Endothelial cell of umbilical vein (primary cell): ENCODE results near the gene ANKS1B. TPM values are rescaled to one million over a fixed set of nuclear protein-coding genes. Genes with fewer than 3 reads are reported as not detected.

ENCODE experiments used
- BruUV-seq: library from RNA; stranded (reverse); fragments of 400-500 nt; replicated peaks from 2 replicates; lab custom pipeline; 2021; lab: Mats Ljungman, UMichigan
- CTCF ChIA-PET: fragments of 300-600, 350-600 bp; sonication (Branson Sonifier 250); formaldehyde crosslinking; loops from one replicate; lab custom pipeline; 2021; ENCODE audit warnings: antibody characterized with exemption, inconsistent platforms; lab: Charles Lee
- POLR2A ChIA-PET: fragments of 300-600, 350-600 bp; sonication (Branson Sonifier 250); formaldehyde crosslinking; loops from one replicate; lab custom pipeline; 2021; ENCODE audit warnings: antibody characterized with exemption, inconsistent platforms; lab: Charles Lee
- DNase-seq: peaks from one replicate; pipeline ENCODE4 v3.0.0-alpha.2; 2011; ENCODE audit warnings: low read depth, low spot score
- FAIRE-seq: peaks from 2 replicates; lab custom pipeline; 2011; peaks lifted over from hg19 to GRCh38; lab: Jason Lieb, UNC
- H2AFZ ChIP-seq: 2 replicates; pipeline ENCODE4 v1.6.0; 2012; ENCODE audit warnings: low read depth, low read length, control low read depth, inconsistent platforms
- H3K27ac ChIP-seq: 2 replicates; pipeline ENCODE4 v1.5.1; 2011; ENCODE audit warnings: low read depth, mild to moderate bottlenecking, control low read depth, low read length, moderate library complexity; ENCODE audit not compliant: insufficient read depth
- H3K27me3 ChIP-seq, 2 experiments: 2 replicates each; pipeline versions ENCODE4 v1.6.0 to v1.6.1; 2011; ENCODE audit warnings: low read length in 2 of 2, mixed read lengths in 1 of 2; ENCODE audit not compliant: control insufficient read depth in 2 of 2, insufficient read depth in 2 of 2
- H3K36me3 ChIP-seq, 2 experiments: 2 replicates in 1 of 2; 3 replicates in 1 of 2; pipeline ENCODE4 v1.5.1; 2011; ENCODE audit warnings: low read length in 2 of 2, mild to moderate bottlenecking in 1 of 2, moderate library complexity in 1 of 2; ENCODE audit not compliant: control insufficient read depth in 2 of 2, insufficient read depth in 2 of 2; ENCODE audit errors: extremely low read depth in 1 of 2
- H3K4me1 ChIP-seq: 3 replicates; pipeline ENCODE4 v1.5.1; 2011; ENCODE audit warnings: mild to moderate bottlenecking, low read length; ENCODE audit not compliant: control insufficient read depth, insufficient read depth; ENCODE audit errors: extremely low read depth
- H3K4me2 ChIP-seq: 2 replicates; pipeline ENCODE4 v1.6.1; 2011; ENCODE audit warnings: low read length, control low read depth, mixed read lengths; ENCODE audit not compliant: insufficient read depth
- H3K4me3 ChIP-seq, 3 experiments: fragments of 200-600 bp in 1 of 3; sonication (generic), shearing (Covaris generic) in 1 of 3; replicated peaks in 1 of 3; 2 replicates each; pipeline ENCODE4 v1.5.1; 2011 to 2016; ENCODE audit warnings: control low read depth in 3 of 3, low read length in 3 of 3, mild to moderate bottlenecking in 2 of 3, inconsistent platforms in 1 of 3, low read depth in 1 of 3, moderate library complexity in 1 of 3; ENCODE audit not compliant: insufficient read depth in 1 of 3
- H3K79me2 ChIP-seq: 2 replicates; pipeline ENCODE4 v1.6.0; 2012; ENCODE audit warnings: low read length, inconsistent platforms; ENCODE audit not compliant: control insufficient read depth, insufficient read depth
- H3K9ac ChIP-seq: replicated peaks from 2 replicates; pipeline ENCODE3; 2011; ENCODE audit warnings: low read length, control low read depth; ENCODE audit not compliant: insufficient read depth; ENCODE audit errors: extremely low read depth
- H3K9me1 ChIP-seq: replicated peaks from 3 replicates; pipeline ENCODE4 v1.6.0; 2011; ENCODE audit warnings: mild to moderate bottlenecking, low read length; ENCODE audit not compliant: control insufficient read depth, insufficient read depth; ENCODE audit errors: extremely low read depth
- H3K9me3 ChIP-seq: replicated peaks from 2 replicates; pipeline ENCODE4 v1.5.1; 2012; ENCODE audit warnings: low read length, inconsistent platforms; ENCODE audit not compliant: control insufficient read depth, insufficient read depth
- H4K20me1 ChIP-seq: replicated peaks from 2 replicates; pipeline ENCODE3; 2011; ENCODE audit warnings: mild to moderate bottlenecking, low read length; ENCODE audit not compliant: control insufficient read depth, insufficient read depth; ENCODE audit errors: extremely low read depth
- EZH2 ChIP-seq: IDR thresholded peaks from 2 replicates; pipeline ENCODE4 v1.6.1; 2012; ENCODE audit warnings: borderline replicate concordance, low read depth, mild to moderate bottlenecking, moderate library complexity, low read length, inconsistent platforms; ENCODE audit not compliant: severe bottlenecking
- FOS ChIP-seq: IDR thresholded peaks from 2 replicates; pipeline ENCODE4 v1.6.1; 2011; ENCODE audit warnings: mild to moderate bottlenecking, low read length, moderate library complexity, borderline replicate concordance; ENCODE audit not compliant: insufficient read depth
- GATA2 ChIP-seq: IDR thresholded peaks from 2 replicates; pipeline ENCODE4 v1.7.0; 2011; ENCODE audit warnings: low read depth, mild to moderate bottlenecking, moderate library complexity, mixed read lengths, low read length; ENCODE audit not compliant: insufficient read length, insufficient read depth
- JUN ChIP-seq: IDR thresholded peaks from 2 replicates; pipeline ENCODE4 v1.6.1; 2011; ENCODE audit warnings: borderline replicate concordance, low read depth; ENCODE audit not compliant: insufficient read length, insufficient read depth
- MYC ChIP-seq: IDR thresholded peaks from one replicate; pipeline ENCODE4 v1.6.1; 2011; ENCODE audit warnings: mild to moderate bottlenecking, low read depth, low read length
- POLR2A ChIP-seq: IDR thresholded peaks from 2 replicates; pipeline ENCODE4 v1.6.1; 2012; ENCODE audit warnings: low read depth, mild to moderate bottlenecking, control low read depth, low read length
- POLR2AphosphoS5 ChIP-seq: IDR thresholded peaks from 2 replicates; pipeline ENCODE4 v1.6.1; 2012; ENCODE audit warnings: low read depth, mild to moderate bottlenecking, control low read depth, low read length, moderate library complexity; ENCODE audit not compliant: insufficient read depth
- dilution Hi-C: fragments of 300-500 bp; cut with MboI; formaldehyde crosslinking; loops from one replicate; pipeline ENCODE4 v1.15.0; 2019; ENCODE audit warnings: low sequenced_read_pairs; ENCODE audit not compliant: extremely low pct_ligation_motif_present
- intact Hi-C: fragments of 100-400 bp; cut with micrococcal nuclease; formaldehyde crosslinking; loops from one replicate; pipeline ENCODE4 v1.10.0; 2022
- polyA plus RNA-seq, 4 experiments: library from polyadenylated mRNA; depleted of rRNA in 3 of 4; stranded (reverse) in 3 of 4; unstranded in 1 of 4; fragments of >200 nt; gene quantifications; 2 replicates each; pipeline versions ENCODE4 v1.2.1 to v1.2.3, GENCODE V29; 2011 to 2012; ENCODE audit warnings: missing spikeins in 1 of 4
- total RNA-seq: library from RNA; stranded (reverse); gene quantifications from 2 replicates; pipeline ENCODE4 v1.2.3, GENCODE V29; 2021
- TF ChIP-seq, protein P1 (sequence below), 2 donors: IDR thresholded peaks; 1 replicate in 1 of 2; 2 replicates in 1 of 2; pipeline ENCODE4 v1.5.1; 2011; ENCODE audit warnings: low read length in 2 of 2, mild to moderate bottlenecking in 2 of 2, moderate library complexity in 2 of 2, control low read depth in 1 of 2, inconsistent platforms in 1 of 2, low read depth in 1 of 2; ENCODE audit not compliant: insufficient read depth in 1 of 2; ENCODE audit errors: extremely low read depth in 1 of 2
- TF ChIP-seq, protein P2 (sequence below): IDR thresholded peaks from 2 replicates; pipeline ENCODE4 v1.6.1; 2011; ENCODE audit not compliant: insufficient read depth, insufficient read length

The ANKS1B gene
- total and polyA plus RNA-seq, 2 donors (not counting 3 experiments of a cell fraction or from before 2014, with no cell fraction given), result 0.15 to 0.38 TPM

DNA sequence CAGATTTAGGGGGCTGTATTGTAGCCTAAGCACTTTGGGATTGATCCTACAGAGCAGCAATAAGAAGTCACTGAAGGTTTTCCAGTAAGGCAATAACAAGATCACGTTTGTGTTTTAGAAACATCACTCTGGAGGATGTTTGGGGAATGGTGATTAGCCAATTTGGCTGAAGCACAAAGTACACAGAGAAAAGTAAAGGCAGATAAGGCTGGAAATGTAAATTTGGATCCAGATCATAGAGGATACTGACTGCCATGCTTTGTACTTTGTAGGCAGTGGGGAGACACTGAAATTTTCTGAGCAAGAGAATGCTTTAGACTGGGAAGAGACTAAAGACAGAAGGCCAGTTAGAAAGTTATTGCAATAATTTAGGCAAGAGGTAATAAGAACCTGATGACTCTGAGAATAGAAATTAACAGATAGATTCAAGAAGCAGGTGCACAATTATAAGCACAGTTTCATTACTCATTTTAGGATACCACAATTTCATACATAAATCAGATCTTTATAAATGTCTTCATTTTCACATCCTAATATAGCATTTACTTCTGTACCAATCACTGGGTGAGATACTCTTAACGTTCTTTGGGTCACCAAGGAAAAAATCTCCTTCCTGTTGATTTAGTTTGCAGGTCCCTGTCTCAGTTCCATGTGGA is 651.7 kb downstream of the ANKS1B start:
- BruUV-seq, result no TSS peak
- dilution Hi-C loops, result no loop called here
- Histone ChIP-seq H3K9me1 (no peaks in the 10 kb centered on the region), H4K20me1 (no peaks in the 10 kb centered on the region), H3K4me2 (no peak overlapping the region), H3K4me3 (no peak overlapping the region), H3K27me3 (no peaks in the 10 kb centered on the region), H3K36me3 (no peaks in the 10 kb centered on the region), H3K9me3 (peaks cover 2% of the 10 kb centered on the region), H3K27ac (no peak overlapping the region), H3K4me1 (no peaks in the 10 kb centered on the region), H2AFZ (no peak overlapping the region), H3K79me2 (no peaks in the 10 kb centered on the region), H3K9ac (no peak overlapping the region)
- CTCF ChIA-PET, result no interaction called here
- TF ChIP-seq GATA2 (no peak), JUN (no peak), POLR2AphosphoS5 (no peak), FOS (no peak), EZH2 (no peak), MYC (no peak), POLR2A (no peak)
- TF ChIP-seq, protein P1, sequence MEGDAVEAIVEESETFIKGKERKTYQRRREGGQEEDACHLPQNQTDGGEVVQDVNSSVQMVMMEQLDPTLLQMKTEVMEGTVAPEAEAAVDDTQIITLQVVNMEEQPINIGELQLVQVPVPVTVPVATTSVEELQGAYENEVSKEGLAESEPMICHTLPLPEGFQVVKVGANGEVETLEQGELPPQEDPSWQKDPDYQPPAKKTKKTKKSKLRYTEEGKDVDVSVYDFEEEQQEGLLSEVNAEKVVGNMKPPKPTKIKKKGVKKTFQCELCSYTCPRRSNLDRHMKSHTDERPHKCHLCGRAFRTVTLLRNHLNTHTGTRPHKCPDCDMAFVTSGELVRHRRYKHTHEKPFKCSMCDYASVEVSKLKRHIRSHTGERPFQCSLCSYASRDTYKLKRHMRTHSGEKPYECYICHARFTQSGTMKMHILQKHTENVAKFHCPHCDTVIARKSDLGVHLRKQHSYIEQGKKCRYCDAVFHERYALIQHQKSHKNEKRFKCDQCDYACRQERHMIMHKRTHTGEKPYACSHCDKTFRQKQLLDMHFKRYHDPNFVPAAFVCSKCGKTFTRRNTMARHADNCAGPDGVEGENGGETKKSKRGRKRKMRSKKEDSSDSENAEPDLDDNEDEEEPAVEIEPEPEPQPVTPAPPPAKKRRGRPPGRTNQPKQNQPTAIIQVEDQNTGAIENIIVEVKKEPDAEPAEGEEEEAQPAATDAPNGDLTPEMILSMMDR (IDR thresholded peaks at IDR 0.05; ENCODE audit: extremely low read depth in 1 of 2, insufficient read depth in 1 of 2, low read depth in 1 of 2, low read length in 2 of 2), result no peak
- TF ChIP-seq, protein P2, sequence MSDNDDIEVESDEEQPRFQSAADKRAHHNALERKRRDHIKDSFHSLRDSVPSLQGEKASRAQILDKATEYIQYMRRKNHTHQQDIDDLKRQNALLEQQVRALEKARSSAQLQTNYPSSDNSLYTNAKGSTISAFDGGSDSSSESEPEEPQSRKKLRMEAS, result no peak
- POLR2A ChIA-PET, result no interaction called here
- FAIRE-seq, result no peak
- intact Hi-C loops, result no loop called here
- DNase-seq, result no peak
